HepG2 (cell line): Measurements from ENCODE around the gene NTM.

Source experiments
- BORCS8-MEF2B ChIP-seq: sonication (generic); formaldehyde crosslinking; IDR thresholded peaks from 2 replicates; pipeline ENCODE4 v1.8.0; 2022; ENCODE audit warnings: mild to moderate bottlenecking, missing genetic modification reagents
- EP300 ChIP-seq, 3 experiments: sonication (generic) in 1 of 3; formaldehyde crosslinking in 1 of 3; IDR thresholded peaks; 2 replicates each; pipeline versions ENCODE4 v1.5.1 to v1.6.1; 2011 to 2020; ENCODE audit warnings: low read depth in 2 of 3, low read length in 2 of 3, borderline replicate concordance in 1 of 3, improper control_type of control experiment in 1 of 3, mild to moderate bottlenecking in 1 of 3, missing genetic modification reagents in 1 of 3, moderate library complexity in 1 of 3
- HNRNPK ChIP-seq: fragments of 200-400 bp; formaldehyde crosslinking; IDR thresholded peaks from 2 replicates; pipeline ENCODE4 v1.6.1; 2018; ENCODE audit warnings: low read length, low read depth, moderate library complexity, mild to moderate bottlenecking; ENCODE audit not compliant: poor library complexity, severe bottlenecking
- HOMEZ ChIP-seq: IDR thresholded peaks from 2 replicates; pipeline ENCODE4 v1.6.1; 2016; ENCODE audit warnings: low read depth
- NFYB ChIP-seq: sonication (generic); formaldehyde crosslinking; IDR thresholded peaks from 2 replicates; pipeline ENCODE4 v1.4.0; 2020; ENCODE audit warnings: missing genetic modification reagents
- NPAS2 ChIP-seq: sonication (generic); formaldehyde crosslinking; IDR thresholded peaks from 2 replicates; pipeline ENCODE4 v1.8.0; 2022; ENCODE audit warnings: mild to moderate bottlenecking, missing genetic modification reagents, borderline replicate concordance
- POLR2A ChIP-seq, 2 experiments: IDR thresholded peaks; 2 replicates each; pipeline ENCODE4 v1.6.1; 2011; ENCODE audit warnings: low read depth in 2 of 2, low read length in 2 of 2, mild to moderate bottlenecking in 1 of 2, moderate library complexity in 1 of 2; ENCODE audit not compliant: insufficient read depth in 1 of 2
- RORA ChIP-seq: sonication (generic); formaldehyde crosslinking; IDR thresholded peaks from 2 replicates; pipeline ENCODE4 v1.5.0; 2020; ENCODE audit warnings: mild to moderate bottlenecking, missing genetic modification reagents, moderate library complexity
- TBX3 ChIP-seq: fragments of 450-650 bp; IDR thresholded peaks from 2 replicates; pipeline ENCODE4 v1.6.1; 2017; ENCODE audit warnings: antibody characterized with exemption, mild to moderate bottlenecking, inconsistent platforms, borderline replicate concordance
- TRIM24 ChIP-seq: sonication (generic); formaldehyde crosslinking; IDR thresholded peaks from 2 replicates; pipeline ENCODE4 v1.8.0; 2022; ENCODE audit warnings: mild to moderate bottlenecking, missing genetic modification reagents
- ZNF143 ChIP-seq: sonication (generic); formaldehyde crosslinking; IDR thresholded peaks from 2 replicates; pipeline ENCODE4 v1.4.0; 2020; ENCODE audit warnings: missing genetic modification reagents
- ZNF687 ChIP-seq: sonication (generic); formaldehyde crosslinking; IDR thresholded peaks from 2 replicates; pipeline ENCODE4 v1.5.1; 2020; ENCODE audit warnings: mild to moderate bottlenecking, missing genetic modification reagents, moderate library complexity

- TF ChIP-seq RORA (CRISPR knock-in tag) = no peak
- no peak for TF ChIP-seq NPAS2 (CRISPR knock-in tag)
- no peak for TF ChIP-seq ZNF143 (CRISPR knock-in tag)
- TF ChIP-seq HNRNPK = no peak
- no peak for TF ChIP-seq ZNF687 (CRISPR knock-in tag)
- TF ChIP-seq TRIM24 (CRISPR knock-in tag) = no peak
- no peak for TF ChIP-seq EP300 (IDR thresholded peaks at IDR 0.05; ENCODE audit: low read depth in 2 of 2, low read length in 2 of 2)
- no peak for TF ChIP-seq EP300 (CRISPR knock-in tag; IDR thresholded peaks at IDR 0.05; ENCODE audit: borderline replicate concordance)
- TF ChIP-seq TBX3 = no peak
- no peak for TF ChIP-seq BORCS8-MEF2B (CRISPR knock-in tag)
- TF ChIP-seq NFYB = no peak
- no peak for TF ChIP-seq HOMEZ (CRISPR knock-in tag)
- no peak for TF ChIP-seq POLR2A (IDR thresholded peaks at IDR 0.05; ENCODE audit: insufficient read depth in 1 of 2, low read depth in 2 of 2, low read length in 2 of 2)
These were observed 160.0 kb downstream of the NTM start for GRCh38 chr11:131530407-131530806.
